ENCODE measurements around the gene ATF7.

DNA sequence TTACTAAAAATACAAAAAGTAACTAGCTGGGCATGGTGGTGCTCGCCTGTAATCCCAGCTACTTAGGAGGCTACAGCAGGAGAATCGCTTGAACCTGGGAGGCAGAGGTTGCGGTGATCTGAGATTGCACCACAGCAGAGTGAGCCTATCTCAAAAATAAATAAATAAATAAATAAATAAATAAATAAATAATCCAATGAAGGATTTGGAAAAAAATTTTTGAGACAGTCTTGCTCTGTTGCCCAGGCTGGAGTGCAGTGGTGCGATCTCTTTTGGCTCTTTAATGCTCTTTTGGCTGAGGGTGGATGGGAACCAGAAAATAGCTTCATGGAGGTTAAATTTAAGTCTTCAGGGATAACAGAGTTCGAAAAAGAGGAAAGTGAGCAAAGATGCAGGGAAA is 38.0 kb upstream of the ATF7 start:
- TF ChIP-seq, protein P1, sequence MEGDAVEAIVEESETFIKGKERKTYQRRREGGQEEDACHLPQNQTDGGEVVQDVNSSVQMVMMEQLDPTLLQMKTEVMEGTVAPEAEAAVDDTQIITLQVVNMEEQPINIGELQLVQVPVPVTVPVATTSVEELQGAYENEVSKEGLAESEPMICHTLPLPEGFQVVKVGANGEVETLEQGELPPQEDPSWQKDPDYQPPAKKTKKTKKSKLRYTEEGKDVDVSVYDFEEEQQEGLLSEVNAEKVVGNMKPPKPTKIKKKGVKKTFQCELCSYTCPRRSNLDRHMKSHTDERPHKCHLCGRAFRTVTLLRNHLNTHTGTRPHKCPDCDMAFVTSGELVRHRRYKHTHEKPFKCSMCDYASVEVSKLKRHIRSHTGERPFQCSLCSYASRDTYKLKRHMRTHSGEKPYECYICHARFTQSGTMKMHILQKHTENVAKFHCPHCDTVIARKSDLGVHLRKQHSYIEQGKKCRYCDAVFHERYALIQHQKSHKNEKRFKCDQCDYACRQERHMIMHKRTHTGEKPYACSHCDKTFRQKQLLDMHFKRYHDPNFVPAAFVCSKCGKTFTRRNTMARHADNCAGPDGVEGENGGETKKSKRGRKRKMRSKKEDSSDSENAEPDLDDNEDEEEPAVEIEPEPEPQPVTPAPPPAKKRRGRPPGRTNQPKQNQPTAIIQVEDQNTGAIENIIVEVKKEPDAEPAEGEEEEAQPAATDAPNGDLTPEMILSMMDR (IDR thresholded peaks at IDR 0.05): no peak
- no peak for TF ChIP-seq EZH2phosphoT487 (IDR thresholded peaks at IDR 0.05)

Data from neural progenitor cell (in vitro differentiated cells).